Measurements from ENCODE around the gene PADI3. TPM values are rescaled to one million over a fixed set of nuclear protein-coding genes. Genes with fewer than 3 reads are reported as not detected.

The PADI3 gene
- polyA plus RNA-seq, 2 of the 4 experiments (the other 2 are of a cell fraction), result 0.99 to 2.4 TPM

DNA sequence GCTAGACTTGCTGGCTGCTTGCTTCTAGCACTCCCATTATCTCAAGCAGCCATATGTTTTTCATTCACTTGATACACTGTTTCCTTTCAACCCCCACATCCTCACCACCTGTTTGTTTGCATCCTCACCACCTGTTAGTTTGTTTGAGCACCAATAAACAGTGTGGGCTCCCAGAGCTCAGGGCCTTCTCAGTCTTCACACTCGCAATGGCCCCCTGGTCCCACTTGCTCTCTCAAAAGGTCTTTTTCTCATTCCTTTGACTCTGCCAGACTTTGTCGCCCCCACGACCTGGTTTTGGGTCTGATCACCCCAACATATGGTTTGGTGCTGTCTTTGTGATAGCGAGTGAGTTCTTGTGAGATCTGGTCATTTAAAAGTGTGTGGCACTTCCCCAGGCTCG, 52.9 kb downstream of the PADI3 start:
- POLR2A ChIA-PET, result no interaction called here
- no peak overlapping the region for H3K4me2 ChIP-seq
- CTCF ChIA-PET, result interaction anchor here (0.8 to 2.5 kb wide), 2 partner anchors 40 to 177 kb away, joined by 3 to 5 read pairs; no protein-coding TSS in a partner anchor
- no peaks in the 10 kb centered on the region for H3K9me3 ChIP-seq
- H3K4me3 ChIP-seq, result no peak overlapping the region
- no peak for DNase-seq (ENCODE audit: low read depth in 1 of 2, low spot score in 1 of 2)
- FAIRE-seq, result no peak
- 58% methylated on average over 5 of the region's 5 CpGs for WGBS (ENCODE audit: missing lambda C conversion rate)
- no peak for ATAC-seq
- peaks cover 12% of the 10 kb centered on the region for H3K4me1 ChIP-seq
- TF ChIP-seq HOXB5 (CRISPR knock-in tag; IDR thresholded peaks at IDR 0.05), result no peak
- no peak for TF ChIP-seq HDAC2 (IDR thresholded peaks at IDR 0.05)
- no peak for TF ChIP-seq CBX2 (IDR thresholded peaks at IDR 0.05; ENCODE audit: borderline replicate concordance, low read depth)
- TF ChIP-seq ZC3H11A (IDR thresholded peaks at IDR 0.05), result no peak
- no peak for TF ChIP-seq JUNB (IDR thresholded peaks at IDR 0.05)
- TF ChIP-seq E2F6 (IDR thresholded peaks at IDR 0.05; ENCODE audit: borderline replicate concordance, low read depth), result no peak
- TF ChIP-seq CHD4 (IDR thresholded peaks at IDR 0.05; ENCODE audit: borderline replicate concordance), result no peak
- TF ChIP-seq, protein P1, sequence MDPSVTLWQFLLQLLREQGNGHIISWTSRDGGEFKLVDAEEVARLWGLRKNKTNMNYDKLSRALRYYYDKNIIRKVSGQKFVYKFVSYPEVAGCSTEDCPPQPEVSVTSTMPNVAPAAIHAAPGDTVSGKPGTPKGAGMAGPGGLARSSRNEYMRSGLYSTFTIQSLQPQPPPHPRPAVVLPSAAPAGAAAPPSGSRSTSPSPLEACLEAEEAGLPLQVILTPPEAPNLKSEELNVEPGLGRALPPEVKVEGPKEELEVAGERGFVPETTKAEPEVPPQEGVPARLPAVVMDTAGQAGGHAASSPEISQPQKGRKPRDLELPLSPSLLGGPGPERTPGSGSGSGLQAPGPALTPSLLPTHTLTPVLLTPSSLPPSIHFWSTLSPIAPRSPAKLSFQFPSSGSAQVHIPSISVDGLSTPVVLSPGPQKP (IDR thresholded peaks at IDR 0.05; ENCODE audit: low read depth, low read length), result no peak
- no peak for TF ChIP-seq HOXB13 (CRISPR knock-in tag; IDR thresholded peaks at IDR 0.05; ENCODE audit: low read depth)
- TF ChIP-seq POLR2A (IDR thresholded peaks at IDR 0.05; ENCODE audit: low read length), result no peak
- no peak for TF ChIP-seq KDM1A (IDR thresholded peaks at IDR 0.05; ENCODE audit: low read depth)
- TF ChIP-seq POLR2AphosphoS2 (conservative IDR thresholded peaks at IDR 0.05; ENCODE audit: low read length), result no peak
- TF ChIP-seq MYC (IDR thresholded peaks at IDR 0.05; ENCODE audit: borderline replicate concordance, low read length), result no peak
- no peak for TF ChIP-seq NR3C1 (IDR thresholded peaks at IDR 0.05)
- no peak for TF ChIP-seq RFX5 (IDR thresholded peaks at IDR 0.05)
- TF ChIP-seq JUN (IDR thresholded peaks at IDR 0.05), result no peak
- no peak for TF ChIP-seq FOXS1 (CRISPR knock-in tag; IDR thresholded peaks at IDR 0.05)
- TF ChIP-seq EHF (CRISPR knock-in tag; IDR thresholded peaks at IDR 0.05), result no peak
- no peak for TF ChIP-seq EP300 (IDR thresholded peaks at IDR 0.05)
- no peak overlapping the region for H3K27ac ChIP-seq

GRCh38 chr1:17304151-17304825, 55.4 kb downstream of the PADI3 start:
- WGBS (ENCODE audit: missing lambda C conversion rate), result 61% methylated on average over 5 of the region's 6 CpGs
- no peak for ATAC-seq
- H3K4me2 ChIP-seq, result peak overlapping the region; percentile 8; the same call in 1 of the 3 replicates
- no peak overlapping the region for H3K4me3 ChIP-seq
- DNase-seq (ENCODE audit: low read depth in 1 of 2, low spot score in 1 of 2), result no peak
- peak overlapping the region in 1 of 2 experiments; percentile 28; a peak in 1 of 6 replicates for H3K27ac ChIP-seq
- TF ChIP-seq POLR2AphosphoS2 (conservative IDR thresholded peaks at IDR 0.05; ENCODE audit: low read length) (no peak), TFCP2L1 (CRISPR knock-in tag; IDR thresholded peaks at IDR 0.05) (no peak), PHF8 (IDR thresholded peaks at IDR 0.05; ENCODE audit: borderline replicate concordance, low read depth) (no peak), RFX5 (IDR thresholded peaks at IDR 0.05) (no peak), NFE2L2 (conservative IDR thresholded peaks at IDR 0.05; ENCODE audit: low read length) (no peak), MAX (IDR thresholded peaks at IDR 0.05) (no peak), RCOR1 (IDR thresholded peaks at IDR 0.05; ENCODE audit: low read depth, low read length) (no peak), BHLHE40 (IDR thresholded peaks at IDR 0.05; ENCODE audit: low read depth, low read length) (no peak), KDM1A (IDR thresholded peaks at IDR 0.05; ENCODE audit: low read depth) (no peak), HEYL (CRISPR knock-in tag; IDR thresholded peaks at IDR 0.05) (no peak), GATA3 (IDR thresholded peaks at IDR 0.05; ENCODE audit: borderline replicate concordance) (no peak), TP53 (CRISPR knock-in tag; IDR thresholded peaks at IDR 0.05) (no peak), ZSCAN20 (CRISPR knock-in tag; IDR thresholded peaks at IDR 0.05) (no peak), RAD21 (conservative IDR thresholded peaks at IDR 0.05 in 1 of 2, IDR thresholded peaks at IDR 0.05 in 1 of 2) (no peak), JUN (IDR thresholded peaks at IDR 0.05) (no peak), CBX8 (IDR thresholded peaks at IDR 0.05) (no peak), HOXB13 (CRISPR knock-in tag; IDR thresholded peaks at IDR 0.05; ENCODE audit: low read depth) (no peak), JUNB (IDR thresholded peaks at IDR 0.05) (no peak), EHF (CRISPR knock-in tag; IDR thresholded peaks at IDR 0.05) (no peak)
- TF ChIP-seq, protein P1 (IDR thresholded peaks at IDR 0.05; ENCODE audit: low read depth, low read length), result no peak
- POLR2A ChIA-PET, result interaction anchor here (0.5 kb wide), 1 partner anchor 19 kb away, joined by 8 read pairs; no protein-coding TSS in a partner anchor
- H3K4me1 ChIP-seq, result peaks cover 12% of the 10 kb centered on the region
- H3K9me3 ChIP-seq, result no peaks in the 10 kb centered on the region
- CTCF ChIA-PET, result interaction anchor here (1.6 kb wide), 1 partner anchor 32 kb away, joined by 6 read pairs; no protein-coding TSS in a partner anchor
- no peak for FAIRE-seq

All from A549 (cell line).